HEK293 (cell line): ENCODE data around the gene UBE2G1.

Experiments used
- CTCF ChIA-PET: fragments of 350-600 bp; formaldehyde crosslinking; extraction: SDS; loops from one replicate; lab custom pipeline; 2021; ENCODE audit warnings: antibody characterized with exemption; lab: Yijun Ruan, JAX
- POLR2A ChIA-PET: fragments of 300-600 bp; formaldehyde crosslinking; extraction: SDS; loops from one replicate; lab custom pipeline; 2020; ENCODE audit warnings: antibody characterized with exemption, inconsistent platforms; lab: Yijun Ruan, JAX
- H3K27ac ChIP-seq: fragments of 200-500 bp; sonication (Bioruptor generic); 2 replicates; pipeline ENCODE4 v1.5.1; 2014; ENCODE audit warnings: low read depth, low read length, control low read depth, inconsistent platforms; ENCODE audit errors: extremely low read depth
- H3K36me3 ChIP-seq, 2 experiments: fragments of 200-500 bp in 1 of 2; sonication (Bioruptor generic) in 1 of 2; 1 replicate in 1 of 2; 2 replicates in 1 of 2; pipeline ENCODE4 v1.5.1; 2014 to 2017; ENCODE audit warnings: inconsistent platforms in 2 of 2, low read length in 2 of 2; ENCODE audit not compliant: control insufficient read depth in 2 of 2, insufficient read depth in 1 of 2
- H3K4me1 ChIP-seq: fragments of 200-500 bp; sonication (Bioruptor generic); 2 replicates; pipeline ENCODE4 v1.5.1; 2014; ENCODE audit warnings: mild to moderate bottlenecking, low read length, inconsistent platforms; ENCODE audit not compliant: control insufficient read depth, insufficient read depth
- H3K4me3 ChIP-seq: 2 replicates; pipeline ENCODE4 v1.5.1; 2011; ENCODE audit warnings: low read depth, mild to moderate bottlenecking, control low read depth, low read length, moderate library complexity
- H3K9me3 ChIP-seq: fragments of 200-500 bp; sonication (Bioruptor generic); 2 replicates; pipeline ENCODE4 v1.5.1; 2014; ENCODE audit warnings: low read depth, low read length, inconsistent platforms; ENCODE audit not compliant: control insufficient read depth, insufficient read depth
- BCL11A ChIP-seq: fragments of 450-650 bp; formaldehyde crosslinking; IDR thresholded peaks from 2 replicates; pipeline ENCODE4 v1.5.1; 2016; ENCODE audit warnings: low read depth, missing biosample characterization, missing genetic modification characterization
- GLIS1 ChIP-seq: fragments of 450-650 bp; formaldehyde crosslinking; IDR thresholded peaks from 2 replicates; pipeline ENCODE4 v1.5.1; 2016; ENCODE audit warnings: missing biosample characterization, missing genetic modification characterization
- MZF1 ChIP-seq: fragments of 450-650 bp; formaldehyde crosslinking; IDR thresholded peaks from 2 replicates; pipeline ENCODE4 v1.5.1; 2017; ENCODE audit warnings: missing biosample characterization, missing genetic modification characterization, borderline replicate concordance
- PRDM10 ChIP-seq: fragments of 450-650 bp; formaldehyde crosslinking; IDR thresholded peaks from 2 replicates; pipeline ENCODE4 v1.5.1; 2016; ENCODE audit warnings: missing biosample characterization, missing genetic modification characterization
- RBAK ChIP-seq: fragments of 450-650 bp; formaldehyde crosslinking; IDR thresholded peaks from 2 replicates; pipeline ENCODE4 v1.5.1; 2016; ENCODE audit warnings: missing biosample characterization, missing genetic modification characterization
- ZBTB26 ChIP-seq: fragments of 450-650 bp; formaldehyde crosslinking; optimal IDR thresholded peaks from 2 replicates; pipeline ENCODE3; 2016; ENCODE audit warnings: missing biosample characterization, mild to moderate bottlenecking, missing genetic modification characterization
- ZBTB6 ChIP-seq: fragments of 450-650 bp; formaldehyde crosslinking; IDR thresholded peaks from 2 replicates; pipeline ENCODE4 v1.5.1; 2017; ENCODE audit warnings: missing biosample characterization, missing genetic modification characterization
- ZBTB8A ChIP-seq: fragments of 450-650 bp; formaldehyde crosslinking; IDR thresholded peaks from 2 replicates; pipeline ENCODE4 v1.5.1; 2016; ENCODE audit warnings: missing biosample characterization, missing genetic modification characterization
- ZNF112 ChIP-seq: fragments of 450-650 bp; formaldehyde crosslinking; IDR thresholded peaks from 2 replicates; pipeline ENCODE4 v1.5.0; 2017; ENCODE audit warnings: missing biosample characterization, missing genetic modification characterization
- ZNF140 ChIP-seq: fragments of 450-650 bp; formaldehyde crosslinking; IDR thresholded peaks from 2 replicates; pipeline ENCODE4 v1.5.1; 2016; ENCODE audit warnings: missing biosample characterization, missing genetic modification characterization
- ZNF184 ChIP-seq: fragments of 450-650 bp; IDR thresholded peaks from 2 replicates; pipeline ENCODE4 v1.5.1; 2018; ENCODE audit warnings: missing biosample characterization, mild to moderate bottlenecking, missing genetic modification characterization
- ZNF280C ChIP-seq: fragments of 450-650 bp; formaldehyde crosslinking; IDR thresholded peaks from 2 replicates; pipeline ENCODE4 v1.5.1; 2016; ENCODE audit warnings: missing biosample characterization, missing genetic modification characterization
- ZNF292 ChIP-seq: fragments of 450-650 bp; formaldehyde crosslinking; IDR thresholded peaks from 2 replicates; pipeline ENCODE4 v1.5.1; 2016; ENCODE audit warnings: low read depth, missing biosample characterization, missing genetic modification characterization, borderline replicate concordance
- ZNF394 ChIP-seq: fragments of 450-650 bp; formaldehyde crosslinking; IDR thresholded peaks from 2 replicates; pipeline ENCODE4 v1.5.1; 2016; ENCODE audit warnings: missing biosample characterization, missing genetic modification characterization, mild to moderate bottlenecking, moderate library complexity, borderline replicate concordance
- ZNF404 ChIP-seq: fragments of 450-650 bp; formaldehyde crosslinking; IDR thresholded peaks from 2 replicates; pipeline ENCODE4 v1.5.1; 2017; ENCODE audit warnings: missing biosample characterization, missing genetic modification characterization
- ZNF426 ChIP-seq: fragments of 450-650 bp; formaldehyde crosslinking; IDR thresholded peaks from 2 replicates; pipeline ENCODE4 v1.5.1; 2017; ENCODE audit warnings: missing biosample characterization, missing genetic modification characterization, mild to moderate bottlenecking, inconsistent platforms, moderate library complexity
- ZNF518A ChIP-seq: fragments of 450-650 bp; formaldehyde crosslinking; conservative IDR thresholded peaks from 2 replicates; pipeline ENCODE4 v1.5.1; 2016; ENCODE audit warnings: low read depth, missing biosample characterization, missing genetic modification characterization
- ZNF529 ChIP-seq: fragments of 450-650 bp; formaldehyde crosslinking; IDR thresholded peaks from 2 replicates; pipeline ENCODE4 v1.5.1; 2017; ENCODE audit warnings: missing genetic modification characterization, missing biosample characterization; ENCODE audit not compliant: insufficient replicate concordance
- ZNF558 ChIP-seq: fragments of 450-650 bp; formaldehyde crosslinking; IDR thresholded peaks from 2 replicates; pipeline ENCODE4 v1.5.1; 2016; ENCODE audit warnings: missing biosample characterization, missing genetic modification characterization
- ZNF623 ChIP-seq: fragments of 450-650 bp; formaldehyde crosslinking; IDR thresholded peaks from 2 replicates; pipeline ENCODE4 v1.5.1; 2016; ENCODE audit warnings: missing biosample characterization, missing genetic modification characterization
- ZNF626 ChIP-seq: fragments of 450-650 bp; sonication (Bioruptor Pico); formaldehyde crosslinking; IDR thresholded peaks from 2 replicates; pipeline ENCODE4 v1.5.1; 2018; ENCODE audit warnings: missing biosample characterization, missing genetic modification characterization, inconsistent platforms
- ZNF654 ChIP-seq: fragments of 450-650 bp; formaldehyde crosslinking; IDR thresholded peaks from 2 replicates; pipeline ENCODE4 v1.5.1; 2016; ENCODE audit warnings: low read depth, missing biosample characterization, missing genetic modification characterization
- ZNF664 ChIP-seq: fragments of 450-650 bp; formaldehyde crosslinking; IDR thresholded peaks from 2 replicates; pipeline ENCODE4 v1.5.1; 2016; ENCODE audit warnings: missing biosample characterization, missing genetic modification characterization
- ZNF791 ChIP-seq: fragments of 450-650 bp; formaldehyde crosslinking; IDR thresholded peaks from 2 replicates; pipeline ENCODE4 v1.5.1; 2016; ENCODE audit warnings: missing biosample characterization, missing genetic modification characterization
- ZXDB ChIP-seq: fragments of 450-650 bp; formaldehyde crosslinking; IDR thresholded peaks from 2 replicates; pipeline ENCODE4 v1.5.1; 2016; ENCODE audit warnings: missing biosample characterization, missing genetic modification characterization

The UBE2G1 gene

GRCh38 chr17:4407851-4408250 is 41.4 kb upstream of the UBE2G1 start:
- H3K4me3 ChIP-seq = no peak overlapping the region
- POLR2A ChIA-PET = no interaction called here
- CTCF ChIA-PET = interaction anchor here (0.6 to 4.8 kb wide), 7 partner anchors 9 to 208 kb away, joined by 3 to 25 read pairs (median 5); no protein-coding TSS in a partner anchor
- no peaks in the 10 kb centered on the region for H3K4me1 ChIP-seq
- H3K36me3 ChIP-seq = no peaks in the 10 kb centered on the region
- H3K9me3 ChIP-seq = no peaks in the 10 kb centered on the region
- H3K27ac ChIP-seq = no peak overlapping the region
- TF ChIP-seq ZNF112 (tag by site-specific recombination) (no peak), ZNF404 (peak; percentile 74; the same call in 1 of the 2 replicates), BCL11A (tag by site-specific recombination) (no peak), ZNF664 (tag by site-specific recombination) (peak; percentile 59; the same call in 1 of the 2 replicates), ZNF426 (tag by site-specific recombination) (peak; percentile 87), ZBTB8A (tag by site-specific recombination) (peak; percentile 47; the same call in 1 of the 2 replicates), GLIS1 (no peak), ZNF280C (no peak), PRDM10 (tag by site-specific recombination) (no peak), ZBTB26 (tag by site-specific recombination) (no peak), ZNF623 (tag by site-specific recombination) (peak; percentile 64), ZNF626 (tag by site-specific recombination) (no peak), ZNF292 (tag by site-specific recombination) (0 out of 2 replicates have a peak, but pooled peaks have one; percentile 59), ZBTB6 (tag by site-specific recombination) (no peak), RBAK (tag by site-specific recombination) (no peak), ZNF529 (peak; percentile 57), ZNF558 (tag by site-specific recombination) (peak; percentile 72; the same call in 1 of the 2 replicates), MZF1 (tag by site-specific recombination) (no peak), ZNF140 (tag by site-specific recombination) (peak; percentile 78; the same call in 1 of the 2 replicates), ZNF791 (tag by site-specific recombination) (peak; percentile 83; the same call in 1 of the 2 replicates), ZNF518A (tag by site-specific recombination) (peak; percentile 91), ZNF394 (tag by site-specific recombination) (peak; percentile 96), ZNF654 (tag by site-specific recombination) (peak; percentile 28; the same call in 1 of the 2 replicates), ZXDB (tag by site-specific recombination) (no peak), ZNF184 (tag by site-specific recombination) (no peak)
